ENCODE measurements around the gene WDFY3.

WDFY3 gene

GRCh38 chr4:84782517-84782916 lies 184.0 kb downstream of the WDFY3 start:
- no peak for DNase-seq

DNA sequence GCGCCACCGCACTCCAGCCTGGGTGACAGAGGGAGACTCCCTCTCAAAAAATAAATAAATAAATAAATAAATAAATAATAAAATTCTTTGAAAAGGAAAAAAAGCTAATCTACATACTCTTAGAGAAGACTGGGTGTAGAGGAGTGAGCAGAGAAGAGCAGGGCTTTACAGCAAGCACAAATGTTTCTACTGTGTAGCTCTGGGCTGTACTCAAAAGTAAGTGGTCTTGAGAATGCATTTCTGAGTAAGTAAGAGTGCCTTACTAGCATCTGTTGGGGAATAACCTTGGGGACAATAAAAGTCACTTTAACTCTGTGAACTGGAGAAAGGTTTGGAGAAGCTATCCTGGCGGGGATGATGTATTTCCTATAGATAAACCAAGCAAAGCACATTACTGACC lies 185.8 kb downstream of the WDFY3 start:
- no peak for DNase-seq

GRCh38 chr4:84778041-84778440 lies 188.4 kb downstream of the WDFY3 start:
- DNase-seq: no peak

GRCh38 chr4:84767168-84767567 lies 199.3 kb downstream of the WDFY3 start:
- no peak for DNase-seq

DNA sequence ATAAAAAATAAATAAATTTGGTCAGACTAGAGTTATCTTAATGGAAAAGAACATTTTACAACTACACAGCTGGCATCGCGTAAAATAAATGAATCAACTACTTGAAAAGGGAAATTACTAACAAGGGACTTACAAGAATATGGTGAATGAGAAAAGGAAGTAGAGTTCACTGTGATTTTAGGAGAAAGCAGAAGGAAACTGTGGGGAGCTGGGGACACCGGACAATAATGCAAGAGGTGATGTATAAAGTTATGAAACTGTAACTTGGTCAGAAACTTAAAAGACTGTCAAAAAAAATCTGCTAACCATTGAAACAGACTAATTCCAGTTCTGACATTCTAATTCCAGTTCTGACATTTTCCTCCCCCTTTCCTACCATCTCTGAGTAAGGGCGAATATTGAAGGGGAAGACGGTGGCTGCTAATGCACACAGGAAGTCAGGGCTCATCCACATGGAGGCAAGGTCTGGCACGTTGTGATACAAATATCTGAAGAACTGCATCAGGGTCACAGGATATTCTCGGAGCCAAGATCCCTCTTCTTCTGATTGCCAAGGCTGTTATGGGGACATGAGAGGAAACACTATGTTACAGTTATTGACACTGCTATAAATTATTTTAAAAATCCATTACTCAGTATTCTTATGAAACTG lies 213.0 kb downstream of the WDFY3 start:
- no peak for DNase-seq

- no peak for DNase-seq
These were observed 214.8 kb downstream of the WDFY3 start for GRCh38 chr4:84751707-84752106.

DNA sequence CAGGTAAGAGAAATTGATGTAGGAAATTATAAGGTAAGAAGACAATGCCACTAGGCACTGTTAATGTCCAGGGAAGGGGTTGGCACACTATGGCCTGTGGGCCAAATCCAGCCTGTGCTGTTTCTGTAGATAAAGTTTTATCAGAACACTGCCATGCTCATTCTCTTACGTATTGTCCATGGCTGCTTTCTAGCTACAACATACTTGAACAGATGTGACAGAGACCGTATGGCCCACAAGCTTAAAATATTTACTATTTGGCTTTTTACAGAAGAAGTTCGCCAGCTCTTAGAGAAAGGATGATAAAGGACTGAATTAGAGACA lies 215.6 kb downstream of the WDFY3 start:
- no peak for DNase-seq

GRCh38 chr4:84750260-84750959 lies 216.1 kb downstream of the WDFY3 start:
- DNase-seq: no peak

DNA sequence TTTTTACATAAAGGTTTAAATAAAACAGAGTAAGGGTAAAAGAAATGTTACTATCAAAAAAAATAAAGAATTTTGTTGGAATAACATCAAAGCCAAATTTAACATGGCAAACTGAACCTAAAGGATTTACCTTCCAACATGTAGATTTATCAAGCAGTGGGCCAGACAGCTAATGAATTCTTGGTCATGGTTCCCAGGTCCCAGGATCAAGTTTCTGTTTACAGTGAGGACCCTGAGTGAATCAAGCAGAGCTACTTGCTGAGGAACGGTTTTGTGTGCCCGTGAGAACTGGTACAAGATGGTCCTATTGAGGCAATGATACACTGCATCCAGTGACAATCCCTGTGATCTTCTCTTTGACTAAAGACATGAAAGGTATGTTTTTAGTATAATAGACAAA lies 226.4 kb downstream of the WDFY3 start:
- no peak for DNase-seq

GRCh38 chr4:84738622-84739021 lies 227.9 kb downstream of the WDFY3 start:
- no peak for DNase-seq

DNA sequence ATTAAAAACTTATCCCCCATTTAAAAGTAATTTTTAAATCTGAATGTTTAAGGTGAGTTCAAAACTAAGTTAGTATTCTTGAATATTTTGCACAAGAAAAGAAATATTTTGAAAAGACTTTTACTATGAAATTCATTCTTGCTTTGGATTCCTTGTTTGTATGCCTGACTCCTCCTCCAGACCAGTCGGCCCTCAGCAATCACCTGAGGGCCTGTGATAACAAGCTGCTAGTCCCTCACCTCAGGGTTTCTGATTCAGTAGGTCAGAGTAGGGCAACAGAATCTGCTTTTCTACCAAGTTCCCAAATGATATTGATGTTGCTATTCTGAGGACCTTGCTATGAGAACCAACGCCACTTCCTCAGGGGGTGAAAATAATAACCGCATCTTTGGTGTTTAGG lies 228.8 kb downstream of the WDFY3 start:
- DNase-seq: no peak

DNA sequence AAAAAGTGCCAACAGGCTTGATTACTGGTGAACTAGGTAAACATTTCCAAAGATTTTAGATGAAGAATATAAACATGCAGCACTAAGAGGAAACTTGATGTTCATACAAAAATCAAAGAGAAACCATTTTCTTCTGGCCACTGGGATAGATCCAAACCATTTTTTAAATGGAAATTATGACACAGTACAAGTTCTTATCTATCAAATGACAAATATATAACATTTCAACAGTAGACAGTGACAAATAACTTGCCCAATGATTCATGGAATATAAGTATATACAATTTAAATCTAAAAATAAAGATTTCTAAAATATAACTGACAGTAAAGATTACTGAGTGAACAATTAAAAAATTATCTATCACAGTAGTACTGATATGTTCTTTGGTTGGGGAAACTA lies 232.5 kb downstream of the WDFY3 start:
- DNase-seq: no peak

DNA sequence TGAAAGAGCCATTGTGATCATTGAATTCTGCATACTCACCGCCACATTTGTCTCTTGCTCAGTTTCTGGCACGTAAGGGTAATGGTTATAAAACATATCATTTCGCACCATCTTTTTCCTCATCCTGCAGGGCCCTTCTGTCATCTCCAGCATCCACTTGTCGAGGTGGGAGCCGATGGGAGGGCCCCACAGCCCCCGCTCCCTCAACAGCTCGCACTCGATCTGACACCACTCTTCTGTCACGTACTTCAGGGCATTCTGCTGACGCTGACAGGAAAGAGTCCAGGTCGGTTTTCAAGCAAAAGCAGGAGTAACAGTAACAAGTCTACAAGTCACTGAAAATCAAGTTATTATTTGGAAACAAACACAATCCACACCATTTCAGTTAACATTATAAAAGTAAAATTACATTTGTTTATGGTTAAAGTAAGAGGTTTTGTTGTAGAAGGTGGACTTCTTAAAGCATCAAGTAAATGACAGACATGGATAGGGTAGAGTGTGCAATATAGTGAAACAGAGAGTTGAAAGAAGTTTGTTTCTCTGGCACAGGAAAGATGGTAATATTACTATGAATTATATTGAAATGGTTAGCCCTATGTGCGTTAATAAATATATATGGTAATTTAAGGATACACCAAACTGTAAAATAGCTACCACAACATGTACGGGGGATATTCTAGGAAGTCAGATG lies 233.0 kb downstream of the WDFY3 start:
- DNase-seq: no peak

GRCh38 chr4:84730375-84730774 lies 236.1 kb downstream of the WDFY3 start:
- DNase-seq: no peak

DNA sequence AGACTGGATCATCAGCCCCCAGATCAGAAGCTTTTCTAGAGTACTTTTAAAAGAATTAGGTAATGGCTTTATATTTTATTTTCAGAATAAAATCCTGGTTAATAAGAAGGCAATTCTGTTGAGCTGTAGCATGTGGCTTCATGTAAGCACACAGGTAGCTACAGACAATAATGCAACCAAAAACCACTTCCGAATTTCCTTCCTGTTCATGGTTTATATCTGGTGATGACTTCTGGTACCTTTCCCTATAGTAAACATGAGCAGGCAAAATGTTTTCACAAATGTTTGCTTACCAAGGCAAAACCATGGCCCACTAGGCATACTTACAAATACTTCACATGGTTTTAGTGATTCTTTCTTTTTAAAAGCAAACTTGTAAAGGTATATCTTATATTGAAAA lies 239.0 kb downstream of the WDFY3 start:
- no peak for DNase-seq

- DNase-seq: no peak
These were observed 240.1 kb downstream of the WDFY3 start for GRCh38 chr4:84726356-84726755.

GRCh38 chr4:84722720-84723119 lies 243.8 kb downstream of the WDFY3 start:
- DNase-seq: no peak

DNA sequence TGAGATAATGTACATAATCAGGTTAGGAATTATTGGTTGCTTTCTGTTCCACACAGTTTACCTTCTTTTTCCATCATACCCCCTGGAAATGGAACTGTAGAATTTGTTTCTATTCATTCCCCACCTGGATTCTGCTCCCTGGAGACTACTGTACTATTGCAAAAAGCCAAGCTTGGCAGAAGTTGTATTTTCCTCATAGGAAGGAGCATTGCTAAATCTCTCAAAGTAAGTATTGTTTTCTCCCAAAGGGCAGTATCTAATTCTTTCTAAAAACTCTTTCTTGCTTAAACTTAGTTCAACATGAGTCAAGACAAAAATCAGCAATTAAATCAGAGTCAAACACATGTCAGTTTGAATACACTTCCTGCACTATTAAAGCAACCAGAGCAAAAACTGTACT lies 247.4 kb downstream of the WDFY3 start:
- no peak for DNase-seq

DNA sequence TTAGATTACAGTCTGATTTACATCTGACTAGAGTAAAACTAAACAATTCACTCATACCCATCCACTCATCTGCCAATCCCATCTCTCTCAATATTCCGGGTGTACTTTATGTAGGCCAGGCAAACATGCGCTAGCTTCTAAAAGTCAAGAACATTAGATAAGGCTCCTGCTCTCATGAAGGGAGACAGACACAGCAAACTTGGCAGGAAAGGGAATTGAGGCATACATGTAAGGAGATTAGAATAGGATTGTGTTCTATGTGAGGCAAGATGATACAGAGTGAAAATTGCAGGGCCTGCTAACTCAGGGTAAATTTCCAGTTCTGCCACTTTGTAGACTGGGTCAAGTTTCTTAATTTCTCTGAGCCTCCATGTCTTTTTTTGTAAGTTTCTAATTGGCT lies 247.8 kb downstream of the WDFY3 start:
- no peak for DNase-seq

DNA sequence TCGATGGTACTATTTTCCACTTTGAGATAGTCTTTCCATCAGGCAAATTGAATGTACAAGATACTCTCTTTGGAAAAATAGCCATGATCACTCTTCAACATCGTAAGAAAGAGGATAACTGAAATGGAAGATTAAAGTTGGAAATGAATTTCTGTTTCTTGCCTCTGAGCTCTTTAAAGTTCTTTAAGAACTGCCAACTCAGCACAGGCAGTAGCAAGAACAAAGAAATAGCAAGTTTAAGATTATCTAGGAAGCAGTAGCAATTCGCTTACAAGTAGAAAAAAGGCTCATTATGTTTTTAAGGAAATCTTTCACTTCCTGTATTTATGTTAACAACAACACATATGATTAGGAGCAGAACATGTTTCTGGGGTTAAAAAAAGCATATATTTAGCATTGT lies 255.9 kb downstream of the WDFY3 start:
- no peak for DNase-seq

DNA sequence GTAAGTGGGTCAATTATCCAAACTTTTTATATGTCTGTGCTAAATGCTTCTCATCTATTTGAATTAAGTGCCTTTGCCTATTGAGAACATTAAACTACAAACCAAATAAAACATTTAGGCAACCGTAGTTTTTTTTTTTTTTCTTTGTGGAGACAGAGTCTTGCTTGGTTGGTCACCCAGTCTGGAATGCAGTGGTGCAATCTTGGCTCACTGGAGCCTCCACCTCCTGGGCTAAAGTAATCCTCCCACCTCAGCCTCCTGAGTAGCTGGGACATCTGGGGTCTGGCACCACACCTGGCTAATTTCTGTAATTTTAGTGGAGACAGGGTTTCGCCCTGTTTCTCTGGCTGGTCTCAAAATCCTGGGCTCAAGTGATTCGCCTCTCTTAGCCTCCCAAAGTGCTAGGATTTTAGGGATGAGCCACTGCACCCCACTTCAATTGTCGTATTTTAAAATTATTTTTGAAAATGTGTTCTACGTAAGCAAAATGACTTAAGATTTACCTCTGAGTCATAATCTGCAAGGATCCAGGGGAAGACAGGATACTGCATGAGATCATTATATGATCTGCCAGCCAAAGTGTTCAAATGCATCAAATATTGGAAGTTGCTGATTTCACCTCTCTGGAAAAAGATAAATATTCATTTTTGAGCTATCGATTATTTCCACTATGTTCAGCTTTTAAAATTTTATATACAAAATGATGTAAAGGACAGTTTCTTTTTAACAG lies 257.9 kb downstream of the WDFY3 start:
- no peak for DNase-seq

DNA sequence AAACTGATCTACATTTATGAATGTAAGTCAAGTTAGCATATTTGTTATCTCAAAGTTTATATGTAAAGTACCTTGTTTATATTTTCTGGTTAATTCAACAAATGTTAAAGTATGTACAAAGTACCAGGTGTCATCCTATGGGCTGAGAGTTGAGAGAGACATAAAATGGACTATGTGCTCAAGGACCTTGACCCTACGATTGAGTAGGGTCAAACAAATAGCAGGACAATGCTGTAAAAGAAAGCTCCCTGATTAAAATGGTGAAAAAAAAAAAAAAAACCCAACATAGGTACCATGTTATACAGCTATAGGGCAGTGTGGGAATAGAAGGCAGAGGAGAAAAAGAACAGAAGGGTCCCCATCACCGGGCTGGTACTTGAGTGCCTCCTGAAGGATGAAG lies 260.2 kb downstream of the WDFY3 start:
- DNase-seq: no peak

GRCh38 chr4:84699001-84699671 lies 267.4 kb downstream of the WDFY3 start:
- DNase-seq: no peak
